ACC112 (cell line): ENCODE results near the gene ASPHD1.

Experiments used
- H2AFZ ChIP-seq: fragments of 200-600 bp; sonication (generic); one replicate; pipeline ENCODE4 v1.6.0; 2017; ENCODE audit warnings: antibody characterized with exemption, low read length; ENCODE audit not compliant: unreplicated experiment
- H3K27ac ChIP-seq: fragments of 200-600 bp; sonication (generic); 2 replicates; pipeline ENCODE4 v1.5.1; 2014; ENCODE audit warnings: low read depth, mild to moderate bottlenecking, antibody characterized with exemption, low read length, moderate library complexity
- H3K27me3 ChIP-seq: fragments of 200-600 bp; sonication (generic); 2 replicates; pipeline ENCODE4 v1.6.1; 2014; ENCODE audit warnings: mild to moderate bottlenecking, antibody characterized with exemption, low read length, moderate library complexity, mixed read lengths; ENCODE audit not compliant: insufficient read depth
- H3K36me3 ChIP-seq: fragments of 200-600 bp; sonication (generic); 2 replicates; pipeline ENCODE4 v1.6.1; 2016; ENCODE audit warnings: mild to moderate bottlenecking, antibody characterized with exemption, low read length, moderate library complexity, mixed read lengths; ENCODE audit not compliant: insufficient read depth
- H3K4me1 ChIP-seq: fragments of 200-600 bp; sonication (generic); one replicate; pipeline ENCODE4 v1.6.1; 2016; ENCODE audit warnings: low read length, mixed read lengths; ENCODE audit not compliant: insufficient read depth, unreplicated experiment, control insufficient read depth
- H3K4me3 ChIP-seq: fragments of 200-600 bp; sonication (generic); 2 replicates; pipeline ENCODE4 v1.5.1; 2014; ENCODE audit warnings: mild to moderate bottlenecking, low read depth, low read length
- H3K79me2 ChIP-seq: fragments of 200-600 bp; sonication (generic); one replicate; pipeline ENCODE4 v1.6.0; 2016; ENCODE audit warnings: low read length; ENCODE audit not compliant: control insufficient read depth, unreplicated experiment, insufficient read depth

Gene ASPHD1

GRCh38 chr16:29900102-29900887, at the start of gene ASPHD1:
TSS of gene ASPHD1 (plus strand) at chr16:29900488. CDS start at chr16:29900972, 484 bp downstream.
- H3K36me3 ChIP-seq, result no peaks in the 10 kb centered on the region; the same call in 1 of the 2 replicates
- H3K79me2 ChIP-seq, result peaks cover 19% of the 10 kb centered on the region
- peak within 1 kb of the TSS; percentile 72 for H3K27ac ChIP-seq
- peak within 1 kb of the TSS; percentile 87 for H2AFZ ChIP-seq
- H3K4me3 ChIP-seq, result peak within 1 kb of the TSS; percentile 85
- H3K27me3 ChIP-seq, result no peaks in the 10 kb centered on the region; the same call in 1 of the 2 replicates
- peaks cover 21% of the 10 kb centered on the region for H3K4me1 ChIP-seq

GRCh38 chr16:29850998-29851397, 49.3 kb upstream of the ASPHD1 start:
- no peaks in the 10 kb centered on the region for H3K27me3 ChIP-seq
- no peak overlapping the region for H3K4me3 ChIP-seq
- H3K36me3 ChIP-seq, result peaks cover 15% of the 10 kb centered on the region; the same call in 1 of the 2 replicates
- H3K79me2 ChIP-seq, result no peaks in the 10 kb centered on the region
- no peaks in the 10 kb centered on the region for H3K4me1 ChIP-seq
- no peak overlapping the region for H2AFZ ChIP-seq
- no peak overlapping the region for H3K27ac ChIP-seq

- Histone ChIP-seq H3K4me1 (peaks cover 13% of the 10 kb centered on the region), H3K36me3 (0 out of 2 replicates have a peak, but pooled peaks cover 6% of the 10 kb centered on the region), H2AFZ (no peak overlapping the region), H3K79me2 (no peaks in the 10 kb centered on the region), H3K27ac (no peak overlapping the region), H3K27me3 (no peaks in the 10 kb centered on the region), H3K4me3 (no peak overlapping the region)
Measured at GRCh38 chr16:29852654-29853053, 47.6 kb upstream of the ASPHD1 start.

GRCh38 chr16:29854520-29855100, 45.7 kb upstream of the ASPHD1 start:
- no peak overlapping the region for H2AFZ ChIP-seq
- H3K79me2 ChIP-seq, result no peaks in the 10 kb centered on the region
- no peak overlapping the region for H3K27ac ChIP-seq
- peaks cover 15% of the 10 kb centered on the region for H3K4me1 ChIP-seq
- no peaks in the 10 kb centered on the region for H3K36me3 ChIP-seq
- H3K27me3 ChIP-seq, result no peaks in the 10 kb centered on the region
- no peak overlapping the region for H3K4me3 ChIP-seq

- no peak overlapping the region for H3K4me3 ChIP-seq
- peaks cover 19% of the 10 kb centered on the region for H3K4me1 ChIP-seq
- no peaks in the 10 kb centered on the region for H3K27me3 ChIP-seq
- peaks cover 9% of the 10 kb centered on the region for H3K79me2 ChIP-seq
- H3K36me3 ChIP-seq, result no peaks in the 10 kb centered on the region; the same call in 1 of the 2 replicates
- peak overlapping the region; percentile 36 for H3K27ac ChIP-seq
- no peak overlapping the region for H2AFZ ChIP-seq
Measured at GRCh38 chr16:29857133-29857760, 43.0 kb upstream of the ASPHD1 start.

- no peaks in the 10 kb centered on the region; the same call in 1 of the 2 replicates for H3K36me3 ChIP-seq
- H3K27ac ChIP-seq, result no peak overlapping the region
- H3K27me3 ChIP-seq, result no peaks in the 10 kb centered on the region
- H3K4me3 ChIP-seq, result no peak overlapping the region
- peaks cover 19% of the 10 kb centered on the region for H3K4me1 ChIP-seq
- H2AFZ ChIP-seq, result no peak overlapping the region
- H3K79me2 ChIP-seq, result peaks cover 15% of the 10 kb centered on the region
Measured at GRCh38 chr16:29858149-29858849, 42.0 kb upstream of the ASPHD1 start.

GRCh38 chr16:29858974-29859373, 41.3 kb upstream of the ASPHD1 start:
- no peaks in the 10 kb centered on the region for H3K27me3 ChIP-seq
- no peaks in the 10 kb centered on the region; the same call in 1 of the 2 replicates for H3K36me3 ChIP-seq
- H3K79me2 ChIP-seq, result peaks cover 15% of the 10 kb centered on the region
- no peak overlapping the region for H3K4me3 ChIP-seq
- peaks cover 19% of the 10 kb centered on the region for H3K4me1 ChIP-seq
- H2AFZ ChIP-seq, result no peak overlapping the region
- H3K27ac ChIP-seq, result no peak overlapping the region

DNA sequence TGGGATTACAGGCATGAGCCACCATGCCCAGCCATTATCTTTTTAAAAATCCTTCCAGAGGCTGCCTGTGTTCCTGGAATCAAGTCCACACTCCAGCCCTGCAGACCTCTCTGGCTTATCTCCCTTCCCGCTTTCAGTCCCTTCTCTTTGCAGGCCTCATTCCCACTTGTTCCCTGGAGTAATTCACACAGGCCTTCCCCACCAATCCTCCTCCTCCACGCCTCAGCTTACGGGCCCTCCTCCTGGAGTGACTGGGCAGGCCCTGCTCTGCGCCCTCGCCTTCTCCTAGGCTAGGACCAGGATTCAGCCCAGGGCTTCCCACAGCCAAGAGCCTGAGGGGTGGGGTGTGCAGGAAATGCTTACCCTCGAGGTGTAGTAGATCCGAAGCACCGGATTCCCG, 40.1 kb upstream of the ASPHD1 start:
- peaks cover 15% of the 10 kb centered on the region for H3K79me2 ChIP-seq
- no peaks in the 10 kb centered on the region; the same call in 1 of the 2 replicates for H3K36me3 ChIP-seq
- H2AFZ ChIP-seq, result no peak overlapping the region
- H3K27ac ChIP-seq, result no peak overlapping the region
- H3K4me1 ChIP-seq, result peaks cover 19% of the 10 kb centered on the region
- H3K27me3 ChIP-seq, result no peaks in the 10 kb centered on the region
- H3K4me3 ChIP-seq, result no peak overlapping the region

DNA sequence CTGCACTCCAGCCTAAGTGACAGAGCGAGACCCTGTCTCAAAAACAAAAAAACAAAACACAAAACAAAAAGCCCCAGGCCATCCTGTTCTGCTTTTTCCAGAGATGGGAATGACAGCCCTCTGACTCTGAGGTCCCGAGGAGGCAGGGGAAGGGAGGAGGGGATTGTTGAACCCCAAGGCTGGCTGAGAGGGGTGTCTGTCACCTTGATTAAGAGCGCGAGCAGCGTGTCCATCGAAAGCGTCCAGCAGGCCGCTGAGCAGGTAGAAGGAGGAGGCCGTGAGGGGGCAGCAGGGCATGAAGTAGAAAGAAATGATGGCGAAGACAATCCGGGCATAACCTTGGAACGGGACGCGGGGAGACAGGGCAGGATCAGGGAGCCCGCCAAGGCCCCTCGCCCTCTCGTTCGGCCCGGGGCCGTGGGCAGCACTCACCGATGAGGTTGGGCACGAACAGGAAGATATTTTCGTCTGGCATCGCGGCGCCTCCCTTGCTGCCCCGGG, 37.9 kb upstream of the ASPHD1 start:
- H3K79me2 ChIP-seq, result peaks cover 15% of the 10 kb centered on the region
- H3K27me3 ChIP-seq, result no peaks in the 10 kb centered on the region
- H3K27ac ChIP-seq, result no peak overlapping the region
- peak overlapping the region; percentile 55 for H2AFZ ChIP-seq
- H3K4me1 ChIP-seq, result peaks cover 8% of the 10 kb centered on the region
- no peaks in the 10 kb centered on the region; the same call in 1 of the 2 replicates for H3K36me3 ChIP-seq
- H3K4me3 ChIP-seq, result peak overlapping the region; percentile 86
